GM19372 (cell line): ENCODE measurements around the gene KIF14.
A peak's percentile ranks its signal among the peaks of the same experiment; 100 is the strongest.
"Not testable (repeated sequence)": the region's sequence is repeated elsewhere in the genome, so short reads cannot be mapped to it uniquely, and the experiment has no call there.

Source experiments
- ATAC-seq: cut with Tn5 transposase; IDR thresholded peaks from one replicate; pipeline ENCODE4 v1.9.1; 2021; ENCODE audit warnings: mild to moderate bottlenecking, low read depth, moderate library complexity; ENCODE audit not compliant: unreplicated experiment

KIF14 gene

DNA sequence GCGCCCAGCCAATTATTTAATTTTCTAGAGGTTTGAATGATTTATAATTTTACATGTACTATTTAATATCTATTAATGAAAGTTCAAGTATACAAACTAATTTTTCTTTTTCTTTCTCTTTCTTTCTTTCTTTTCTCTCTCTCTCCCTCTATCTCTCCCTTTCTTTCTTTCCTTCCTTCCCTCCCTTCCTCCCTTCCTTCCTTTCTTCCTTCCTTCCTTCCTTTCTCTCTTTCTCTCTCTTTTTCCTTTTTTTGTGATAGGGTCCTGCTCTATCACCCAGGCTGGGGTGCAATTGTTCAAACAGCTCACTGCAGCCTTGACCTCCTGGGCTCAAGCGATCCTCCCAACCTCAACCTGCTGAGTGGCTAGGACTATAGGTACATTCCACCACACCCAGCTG, 16.1 kb upstream of the KIF14 start:
- no peak for ATAC-seq

DNA sequence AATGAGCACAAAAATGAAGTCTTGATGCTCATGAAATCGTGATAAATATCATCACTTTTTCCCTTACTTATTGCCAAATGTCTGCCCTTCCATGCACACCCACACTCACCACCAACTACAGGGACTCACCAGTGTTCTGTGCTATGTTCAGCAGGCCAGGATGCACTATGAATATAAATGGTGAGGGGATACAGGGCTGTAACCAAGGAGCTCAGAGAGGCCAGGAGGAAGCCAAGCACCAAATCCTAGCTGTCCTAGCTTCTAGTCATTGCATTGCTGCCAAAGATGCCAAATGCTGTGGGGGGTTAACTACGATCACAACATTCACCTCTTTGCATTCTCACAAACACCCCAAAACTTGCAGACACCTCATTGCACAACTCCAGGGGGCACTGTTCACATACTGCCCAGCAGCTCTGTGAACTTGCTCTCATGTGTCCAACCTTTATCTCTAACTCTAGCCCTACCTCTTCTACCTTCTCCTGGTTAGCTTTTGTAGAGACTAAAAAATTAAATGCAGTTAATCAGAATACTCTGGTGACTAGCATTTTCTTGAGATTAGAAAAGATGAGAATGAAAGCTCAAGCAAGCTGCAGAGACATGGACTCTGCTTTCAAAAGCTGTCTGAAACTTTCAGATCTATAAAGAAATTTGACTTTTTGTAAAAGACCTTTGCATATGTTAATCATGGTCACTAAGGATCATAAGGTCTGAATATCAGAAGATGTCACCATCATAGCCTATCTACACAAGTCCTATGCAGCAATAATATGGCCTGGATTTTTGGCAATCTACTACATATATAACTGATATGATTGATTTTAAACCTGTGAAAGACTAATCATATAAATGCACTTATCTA, 13.9 kb upstream of the KIF14 start:
- ATAC-seq: no peak

- ATAC-seq: no peak
These were observed 10.8 kb upstream of the KIF14 start for GRCh38 chr1:200631375-200631774.

DNA sequence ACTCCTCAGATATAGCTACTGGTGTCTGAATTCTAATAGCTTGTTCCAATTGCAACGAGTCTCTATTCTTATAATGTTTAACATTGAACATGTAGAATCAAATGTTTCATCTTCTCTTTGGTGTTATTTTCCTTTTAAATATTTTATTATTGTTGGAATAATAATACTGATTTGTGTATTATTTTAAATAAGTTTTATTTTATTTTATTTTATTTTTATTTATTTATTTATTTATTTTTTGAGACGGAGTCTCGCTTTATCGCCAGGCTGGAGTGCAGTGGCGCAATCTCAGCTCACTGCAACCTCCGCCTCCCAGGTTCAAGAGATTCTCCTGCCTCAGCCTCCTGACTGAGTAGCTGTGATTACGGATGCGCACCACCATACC, 10.0 kb upstream of the KIF14 start:
- not testable (repeated sequence) for ATAC-seq

DNA sequence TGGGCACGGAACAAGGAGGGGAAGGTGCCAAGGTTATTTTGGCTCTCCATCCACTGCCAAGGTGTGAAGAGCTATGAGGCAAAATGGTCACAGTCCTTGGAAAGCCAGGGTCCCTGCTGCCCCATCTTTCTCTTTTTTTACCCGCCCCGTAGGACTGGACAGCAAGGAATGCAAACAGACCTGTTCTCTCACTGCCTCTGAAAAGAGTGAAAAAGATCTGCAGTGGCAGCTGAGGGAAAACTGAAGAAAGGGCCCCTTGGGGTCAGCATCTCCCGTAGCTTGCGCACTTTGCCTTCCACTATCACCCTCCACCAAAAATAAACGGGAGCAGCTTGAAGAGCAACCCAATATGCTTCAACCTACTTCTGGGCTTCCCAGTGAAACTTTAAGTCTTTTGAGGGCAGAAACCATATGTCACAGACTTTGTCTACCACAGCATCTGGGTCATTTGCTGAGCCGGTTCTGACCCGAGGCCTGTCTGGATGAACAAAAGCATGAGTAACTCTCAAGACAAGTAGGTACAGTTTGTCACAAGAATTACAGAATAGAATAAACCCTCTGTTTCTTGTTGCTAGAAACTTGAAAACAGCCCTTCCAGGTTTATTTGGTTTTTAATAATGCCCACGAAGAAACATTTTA, 9.4 kb upstream of the KIF14 start:
- ATAC-seq: no peak

- peak; percentile 63 for ATAC-seq
These were observed 7.8 kb upstream of the KIF14 start for GRCh38 chr1:200628223-200628881.

DNA sequence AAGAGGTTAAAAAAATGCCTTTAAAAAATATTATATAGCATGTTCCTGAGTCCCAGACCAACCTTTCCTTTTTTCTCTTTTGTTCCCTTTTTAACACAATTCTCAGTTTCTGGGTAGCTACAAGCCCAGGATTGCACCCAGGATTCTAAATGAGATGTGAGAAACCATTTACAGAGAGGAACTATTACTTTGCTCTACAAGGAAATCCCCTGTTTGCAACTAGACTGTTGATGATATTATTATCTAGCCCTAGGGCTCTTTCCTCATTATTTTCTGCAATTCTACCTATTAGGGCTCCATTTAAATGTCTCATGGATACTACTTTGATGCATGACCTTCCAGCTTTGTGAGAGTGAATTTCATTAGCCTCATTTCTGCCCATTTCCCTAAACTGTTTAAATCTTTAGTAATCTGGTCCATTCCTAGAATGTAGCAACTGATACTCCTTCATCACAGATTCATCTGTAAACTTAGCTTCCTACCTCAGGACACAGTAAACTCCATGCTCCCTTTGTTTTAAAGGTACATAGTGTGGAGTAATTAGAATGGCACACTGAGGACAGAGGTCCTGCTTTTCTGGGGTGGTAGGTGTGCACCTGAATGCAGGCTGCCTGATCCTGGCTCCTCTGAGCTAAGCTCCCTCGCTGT, 7.1 kb upstream of the KIF14 start:
- ATAC-seq: no peak

- ATAC-seq: no peak
These were observed 6.4 kb upstream of the KIF14 start for GRCh38 chr1:200626853-200627534.

DNA sequence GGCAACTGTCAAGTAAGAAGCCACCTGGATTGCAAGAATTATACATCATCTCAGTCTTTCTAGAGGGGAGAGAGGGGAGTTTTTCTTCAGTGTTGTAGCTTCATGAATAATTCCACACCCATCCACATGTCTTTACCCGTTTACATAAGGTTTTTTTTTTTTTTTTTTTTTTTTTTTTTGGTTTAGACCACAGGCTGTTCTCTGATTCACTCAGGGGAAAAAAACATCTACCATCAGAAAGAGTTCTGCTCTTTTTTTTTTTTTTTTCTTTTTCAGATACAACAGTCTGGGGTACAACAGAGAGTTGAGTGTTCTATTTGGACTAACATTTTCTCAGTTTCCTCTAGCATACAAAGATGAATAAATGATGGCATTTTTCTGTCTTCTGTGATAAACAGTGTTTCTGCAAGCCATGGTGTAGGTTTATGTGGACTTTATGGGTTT, 4.9 kb upstream of the KIF14 start:
- no peak for ATAC-seq

- no peak for ATAC-seq
These were observed 4.3 kb upstream of the KIF14 start for GRCh38 chr1:200624679-200625335.

- no peak for ATAC-seq
These were observed 668 bp downstream of the KIF14 start for GRCh38 chr1:200619894-200620272.

DNA sequence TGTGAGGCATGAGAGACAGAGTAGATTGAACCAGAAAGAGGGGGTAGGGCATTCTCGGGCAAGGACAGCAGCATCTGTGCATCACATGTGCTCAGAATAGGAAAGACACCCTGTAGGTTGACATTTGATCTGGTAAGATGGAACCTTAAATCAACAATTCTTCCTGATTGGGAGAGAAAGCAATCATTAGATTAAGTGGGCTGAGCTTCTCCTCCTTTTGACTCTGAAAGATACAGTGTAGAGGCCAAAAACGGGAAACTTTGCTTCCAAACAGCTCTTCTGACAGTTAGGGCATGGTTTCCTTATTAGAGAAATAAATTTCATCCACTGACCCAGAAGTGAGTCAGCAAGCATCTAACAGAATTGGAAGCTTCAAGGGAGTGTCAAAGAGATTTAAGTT, 9.7 kb downstream of the KIF14 start:
- no peak for ATAC-seq

GRCh38 chr1:200602632-200603031, 17.9 kb downstream of the KIF14 start:
- ATAC-seq: no peak

DNA sequence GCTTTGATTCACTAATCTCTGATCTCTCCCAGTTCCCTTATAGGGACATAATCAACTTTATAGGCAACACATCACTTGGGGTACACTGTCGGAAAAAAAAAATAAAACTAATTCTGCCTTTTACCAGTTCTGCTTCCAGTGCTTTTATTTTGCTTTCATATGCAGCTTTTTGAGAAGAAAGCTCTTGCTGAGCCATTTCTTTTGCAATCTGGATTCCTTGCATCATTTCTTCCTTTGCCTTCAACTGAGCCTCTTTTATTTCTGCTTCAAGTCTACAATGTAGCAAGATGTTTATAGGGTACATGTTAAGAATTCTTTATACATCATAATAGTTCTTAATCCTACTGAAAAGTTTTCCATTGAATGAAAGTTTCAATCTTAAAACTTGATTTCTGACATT, 30.6 kb downstream of the KIF14 start:
- ATAC-seq: no peak

GRCh38 chr1:200588698-200589097, 31.9 kb downstream of the KIF14 start:
- no peak for ATAC-seq

GRCh38 chr1:200564319-200564718, 56.2 kb downstream of the KIF14 start:
- ATAC-seq: no peak

GRCh38 chr1:200561856-200562214, 58.7 kb downstream of the KIF14 start:
- ATAC-seq: no peak

GRCh38 chr1:200558866-200559459, 61.6 kb downstream of the KIF14 start:
- ATAC-seq: no peak

DNA sequence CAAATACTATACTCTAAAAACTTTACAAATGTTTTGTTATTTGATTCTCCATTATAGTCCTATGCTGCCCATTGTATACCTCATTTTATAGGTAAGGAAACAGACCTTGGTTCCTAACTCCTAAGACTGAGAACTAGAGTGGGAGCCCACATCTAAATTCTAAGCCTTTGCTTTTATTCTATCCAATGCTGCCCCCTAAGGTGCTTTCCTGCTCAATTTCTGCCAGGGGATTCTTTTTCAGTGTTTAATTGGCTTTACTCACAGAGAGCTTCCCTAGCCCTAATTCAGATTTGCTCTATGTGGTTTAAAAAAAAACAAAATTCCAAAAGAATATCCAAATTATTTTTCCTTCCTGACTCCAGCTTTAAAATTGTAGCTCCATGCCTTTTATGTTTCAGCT, 64.5 kb downstream of the KIF14 start:
- no peak for ATAC-seq

DNA sequence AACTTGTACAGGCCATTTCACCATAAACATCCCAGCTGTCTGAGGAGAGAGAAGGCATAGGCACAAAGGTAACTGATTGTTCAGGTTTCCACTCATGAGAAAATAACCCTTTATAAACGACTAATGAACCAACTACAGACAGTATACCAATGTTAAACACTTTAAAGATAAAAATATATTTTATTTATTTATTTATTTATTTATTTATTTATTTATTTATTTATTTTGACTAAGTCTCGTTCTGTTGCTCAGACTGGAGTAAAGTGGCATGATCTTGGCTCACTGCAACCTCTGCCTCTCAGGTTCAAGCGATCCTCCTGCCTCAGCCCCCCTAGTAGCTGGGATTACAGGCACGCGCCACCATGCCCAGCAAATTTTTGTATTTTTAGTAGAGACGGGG, 67.8 kb downstream of the KIF14 start:
- ATAC-seq: not testable (repeated sequence)
